Activated B cell treated with CpG ODN at 0.5 μM for 24 hours (primary cell): ENCODE measurements around the gene NCAPH2. TPM values are rescaled to one million over a fixed set of nuclear protein-coding genes. Genes with fewer than 3 reads are reported as not detected.

Source experiments
- ATAC-seq: fragments of 200-7000 bp; cut with Tn5 transposase; one replicate; pipeline ENCODE4 v1.10.0; 2021; ENCODE audit warnings: low read depth, mild to moderate bottlenecking, moderate library complexity
- CTCF ChIA-PET: fragments of 350-600 bp; sonication (Branson Sonifier 250); formaldehyde crosslinking; loops from one replicate; lab custom pipeline; 2021; ENCODE audit warnings: antibody characterized with exemption; lab: Charles Lee
- POLR2A ChIA-PET: fragments of 350-600 bp; sonication (Branson Sonifier 250); formaldehyde crosslinking; loops from one replicate; lab custom pipeline; 2021; ENCODE audit warnings: antibody characterized with exemption; lab: Charles Lee
- DNase-seq: peaks from one replicate; pipeline ENCODE4 v3.0.0; 2022
- H3K27ac Mint-ChIP-seq: one replicate; pipeline ENCODE4 v1.8.0; 2020; ENCODE audit warnings: mixed read lengths
- H3K27me3 Mint-ChIP-seq: one replicate; pipeline ENCODE4 v1.8.0; 2021; ENCODE audit warnings: mixed read lengths
- H3K36me3 Mint-ChIP-seq: one replicate; pipeline ENCODE4 v1.8.0; 2021; ENCODE audit warnings: low read depth, mixed read lengths
- H3K4me1 Mint-ChIP-seq: one replicate; pipeline ENCODE4 v1.8.0; 2021; ENCODE audit warnings: mixed read lengths
- H3K4me3 Mint-ChIP-seq: one replicate; pipeline ENCODE4 v1.8.0; 2020; ENCODE audit warnings: mild to moderate bottlenecking, mixed read lengths
- H3K9me3 Mint-ChIP-seq: one replicate; pipeline ENCODE4 v1.8.0; 2020; ENCODE audit warnings: mixed read lengths
- CTCF ChIP-seq: fragments of 200-600 bp; IDR thresholded peaks from one replicate; pipeline ENCODE4 v1.8.0; 2022; ENCODE audit warnings: antibody characterized with exemption, mild to moderate bottlenecking
- intact Hi-C: fragments of 100-400 bp; cut with micrococcal nuclease; formaldehyde crosslinking; loops from one replicate; pipeline ENCODE4 v1.15.1; 2024
- total RNA-seq: library from RNA; stranded (reverse); gene quantifications from 2 replicates; pipeline ENCODE4 v1.2.3, GENCODE V29; 2022

Gene NCAPH2
- total RNA-seq, 1 donor from 2014 or later, result 68.2 TPM

GRCh38 chr22:50506611-50507420, 1.2 kb upstream of the NCAPH2 start:
- Mint-ChIP-seq H3K9me3 (no peaks in the 10 kb centered on the region), H3K27ac (peak overlapping the region; percentile 85), H3K36me3 (peaks cover 19% of the 10 kb centered on the region), H3K4me3 (peak overlapping the region; percentile 93), H3K4me1 (peaks cover 20% of the 10 kb centered on the region), H3K27me3 (no peaks in the 10 kb centered on the region)
- DNase-seq, result no peak
- CTCF ChIA-PET, result interaction anchor here (3.7 kb wide), 1 partner anchor 19 kb away, joined by 36 read pairs; the partner anchor contains the start of gene SCO2
- TF ChIP-seq CTCF, result no peak
- intact Hi-C loops, result loop anchor here (1.0 kb wide), 3 partner anchors 32 to 37 kb away; partner anchors contain the start of gene SBF1
- ATAC-seq, result no peak
- POLR2A ChIA-PET, result interaction anchor here (1.1 to 5.4 kb wide), 12 partner anchors 9 to 316 kb away, joined by 3 to 175 read pairs (median 10); partner anchors contain the start of genes ARSA, CHKB, DENND6B and SCO2

DNA sequence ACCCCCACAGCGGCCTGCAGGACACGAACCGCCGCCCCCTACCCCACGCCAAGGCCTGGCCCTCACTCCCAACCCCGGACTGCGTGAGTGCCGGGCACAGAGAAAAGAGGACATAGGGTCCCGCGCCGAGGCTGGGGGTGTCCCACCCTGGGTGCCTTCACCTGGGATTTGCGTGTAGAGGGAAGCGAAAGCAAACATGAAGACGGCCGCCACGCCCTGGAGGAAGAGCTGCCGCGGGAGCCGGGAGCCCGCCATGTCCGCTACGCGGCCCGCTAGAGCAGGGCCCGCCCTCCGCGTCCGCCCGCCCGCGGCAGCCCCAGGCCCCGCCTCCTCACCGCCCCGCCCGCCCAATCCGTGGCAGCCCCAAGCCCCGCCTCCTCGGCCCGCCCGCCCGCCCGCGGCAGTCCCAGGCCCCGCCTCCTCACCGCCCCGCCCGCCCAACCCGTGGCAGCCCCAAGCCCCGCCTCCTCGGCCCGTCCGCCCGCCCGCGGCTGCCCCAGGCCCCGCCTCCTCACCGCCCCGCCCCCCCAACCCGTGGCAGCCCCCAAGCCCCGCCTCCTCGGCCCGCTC, 518 bp upstream of the NCAPH2 start, which contains the start of gene LMF2:
Gene LMF2 (minus strand): TSS at position 282 of the 570 bp plus-strand sequence. CDS start 27 bp downstream, at position 255.
- peak within 1 kb of the TSS; percentile 94 for H3K4me3 Mint-ChIP-seq
- H3K27me3 Mint-ChIP-seq, result no peaks in the 10 kb centered on the region
- intact Hi-C loops, result loop anchor here (1.0 kb wide), 3 partner anchors 32 to 37 kb away; partner anchors contain the start of gene SBF1
- POLR2A ChIA-PET, result interaction anchor here (0.6 to 5.4 kb wide), 27 partner anchors 9 to 317 kb away, joined by 3 to 175 read pairs (median 6); partner anchors contain the start of genes ARSA, CHKB, DENND6B and HDAC10
- DNase-seq (peak; percentile 90), ATAC-seq (peak; percentile 77)
- TF ChIP-seq CTCF, result no peak
- peak within 1 kb of the TSS; percentile 94 for H3K27ac Mint-ChIP-seq
- CTCF ChIA-PET, result interaction anchor here (0.8 to 3.7 kb wide), 6 partner anchors 9 to 113 kb away, joined by 3 to 36 read pairs (median 4); partner anchors contain the start of gene SCO2
- H3K36me3 Mint-ChIP-seq, result peaks cover 24% of the 10 kb centered on the region
- H3K4me1 Mint-ChIP-seq, result peaks cover 20% of the 10 kb centered on the region
- H3K9me3 Mint-ChIP-seq, result no peaks in the 10 kb centered on the region

DNA sequence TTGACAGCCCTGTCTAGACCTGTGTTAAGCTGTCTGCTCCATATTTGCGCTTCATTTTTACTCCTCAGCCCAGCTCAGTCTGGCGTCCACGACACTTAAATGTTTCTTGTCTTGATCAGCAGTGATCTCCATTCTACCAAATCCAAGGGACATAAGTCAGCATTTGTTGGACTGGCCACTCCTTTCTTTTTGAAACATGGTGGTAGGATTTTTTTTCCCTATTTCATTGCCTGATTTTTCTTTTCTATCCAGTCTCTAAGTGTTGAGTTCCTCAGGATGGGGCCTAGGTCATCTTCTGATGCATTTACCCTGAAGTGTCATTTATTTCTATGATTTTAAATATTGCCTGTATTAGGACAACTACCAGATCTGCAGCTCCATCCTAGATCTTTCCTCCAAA, 873 bp downstream of the NCAPH2 start:
- ChIA-PET POLR2A (interaction anchor here (0.9 to 5.4 kb wide), 8 partner anchors 8 to 265 kb away, joined by 3 to 175 read pairs (median 14); partner anchors contain the start of genes SCO2, SYCE3 and TYMP), CTCF (interaction anchor here (1.5 to 3.7 kb wide), 2 partner anchors 13 to 16 kb away, joined by 3 to 36 read pairs; partner anchors contain the start of gene SCO2)
- DNase-seq (no peak), ATAC-seq (no peak)
- H3K9me3 Mint-ChIP-seq, result no peaks in the 10 kb centered on the region
- H3K36me3 Mint-ChIP-seq, result peaks cover 22% of the 10 kb centered on the region
- intact Hi-C loops, result loop anchor here (1.0 kb wide), 5 partner anchors 16 to 265 kb away; partner anchors contain the start of genes CHKB, SCO2 and SYCE3
- H3K4me1 Mint-ChIP-seq, result peaks cover 20% of the 10 kb centered on the region
- no peaks in the 10 kb centered on the region for H3K27me3 Mint-ChIP-seq
- peak overlapping the region; percentile 94 for H3K27ac Mint-ChIP-seq
- TF ChIP-seq CTCF, result no peak
- peak overlapping the region; percentile 94 for H3K4me3 Mint-ChIP-seq

DNA sequence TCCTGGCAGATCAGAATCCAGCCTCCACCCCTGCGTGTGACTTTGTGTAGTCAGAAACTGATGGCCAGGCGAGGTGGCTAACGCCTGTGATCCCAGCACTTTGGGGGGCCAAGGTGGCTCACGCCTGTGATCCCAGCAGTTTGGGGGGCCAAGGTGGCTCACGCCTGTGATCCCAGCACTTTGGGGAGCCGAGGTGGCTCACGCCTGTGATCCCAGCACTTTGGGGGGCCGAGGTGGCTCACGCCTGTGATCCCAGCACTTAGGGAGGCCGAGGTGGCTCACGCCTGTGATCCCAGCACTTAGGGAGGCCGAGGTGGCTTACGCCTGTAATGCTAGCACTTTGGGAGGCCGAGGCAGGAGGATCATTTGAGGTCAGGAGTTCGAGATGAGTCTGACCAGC, 5.2 kb downstream of the NCAPH2 start:
- H3K4me1 Mint-ChIP-seq, result peaks cover 15% of the 10 kb centered on the region
- DNase-seq (no peak), ATAC-seq (no peak)
- H3K4me3 Mint-ChIP-seq, result no peak overlapping the region
- ChIA-PET CTCF (no interaction called here), POLR2A (no interaction called here)
- no peak for TF ChIP-seq CTCF
- no peaks in the 10 kb centered on the region for H3K9me3 Mint-ChIP-seq
- H3K36me3 Mint-ChIP-seq, result peaks cover 38% of the 10 kb centered on the region
- no peak overlapping the region for H3K27ac Mint-ChIP-seq
- no peaks in the 10 kb centered on the region for H3K27me3 Mint-ChIP-seq
- intact Hi-C loops, result no loop called here
